Colonic mucosa (tissue), 4 donors: ENCODE data around the gene KCNMB1. TPM values are rescaled to one million over a fixed set of nuclear protein-coding genes. Genes with fewer than 3 reads are reported as not detected.

Experiments
- DNase-seq: peaks from one replicate; pipeline ENCODE4 v3.0.0-alpha.2; 2020
- H3K27ac ChIP-seq: fragments of 200-600 bp; one replicate; pipeline ENCODE4 v1.8.0; 2021
- H3K27me3 ChIP-seq: fragments of 200-600 bp; one replicate; pipeline ENCODE4 v1.8.0; 2021
- H3K36me3 ChIP-seq: fragments of 200-600 bp; one replicate; pipeline ENCODE4 v1.8.0; 2021
- H3K4me1 ChIP-seq: fragments of 200-600 bp; one replicate; pipeline ENCODE4 v1.8.0; 2021; ENCODE audit warnings: mild to moderate bottlenecking
- H3K4me3 ChIP-seq: fragments of 200-600 bp; one replicate; pipeline ENCODE4 v1.8.0; 2021
- H3K9ac ChIP-seq, 2 donors: one replicate each; pipeline ENCODE4 v1.7.0; 2013; ENCODE audit warnings: control low read depth in 2 of 2, low read depth in 2 of 2, low read length in 2 of 2
- H3K9me3 ChIP-seq: fragments of 200-600 bp; one replicate; pipeline ENCODE4 v1.8.0; 2021
- CTCF ChIP-seq: fragments of 200-600 bp; IDR thresholded peaks from one replicate; pipeline ENCODE4 v1.8.0; 2022; ENCODE audit warnings: antibody characterized with exemption, mild to moderate bottlenecking
- intact Hi-C: fragments of 100-400 bp; cut with DNase I; formaldehyde crosslinking; loops from one replicate; pipeline ENCODE4 v1.14.1; 2022
- total RNA-seq, 2 donors: library from RNA; stranded (reverse); fragmentation: NEBNext Ultra II Directional in 1 of 2; extraction: Animal tissue kit (Norgen Biotek cat#: 25700) in 1 of 2; gene quantifications; one replicate each; pipeline ENCODE4 v1.2.1, GENCODE V29; 2021
- donor health status: healthy.
- donor health status: DM: no; HTN: no; CAD: no.
- donor health status: DM: no; HTN: no; CAD: no.

Gene KCNMB1
- total RNA-seq, 2 donors from 2014 or later, result 0.42 to 6.9 TPM

GRCh38 chr5:170327168-170327567 is 62.0 kb downstream of the KCNMB1 start:
- H3K4me1 ChIP-seq, result no peaks in the 10 kb centered on the region
- H3K4me3 ChIP-seq, result no peak overlapping the region
- DNase-seq, result no peak
- H3K9ac ChIP-seq, result no peak overlapping the region
- no peak overlapping the region for H3K27ac ChIP-seq
- TF ChIP-seq CTCF, result no peak
- no peaks in the 10 kb centered on the region for H3K9me3 ChIP-seq
- H3K27me3 ChIP-seq, result no peaks in the 10 kb centered on the region
- H3K36me3 ChIP-seq, result no peaks in the 10 kb centered on the region
- intact Hi-C loops, result no loop called here

Other genes with a start within 250 kb of the KCNMB1 start
- not detected for gene C5orf58, start 156.4 kb downstream of the KCNMB1 start, total RNA-seq
- 10 to 100 TPM in 1 of 2 donors, 1 to 10 TPM in 1; 8.0 to 13.4 TPM for gene LCP2, start 91.6 kb downstream of the KCNMB1 start, total RNA-seq
- gene KCNIP1, start 114.7 kb upstream of the KCNMB1 start, total RNA-seq, result under 1 TPM; 0.24 to 0.25 TPM